VCaP (cell line): ENCODE results near the gene DCXR.

Experiments used
- H3K27ac ChIP-seq: fragments of 450-650 bp; 2 replicates; pipeline ENCODE4 v1.5.1; 2017
- TF ChIP-seq, protein P1 (sequence below): fragments of 450-650 bp; conservative IDR thresholded peaks from 2 replicates; pipeline ENCODE4 v1.5.1; 2017; ENCODE audit warnings: mild to moderate bottlenecking, moderate library complexity

The DCXR gene

DNA sequence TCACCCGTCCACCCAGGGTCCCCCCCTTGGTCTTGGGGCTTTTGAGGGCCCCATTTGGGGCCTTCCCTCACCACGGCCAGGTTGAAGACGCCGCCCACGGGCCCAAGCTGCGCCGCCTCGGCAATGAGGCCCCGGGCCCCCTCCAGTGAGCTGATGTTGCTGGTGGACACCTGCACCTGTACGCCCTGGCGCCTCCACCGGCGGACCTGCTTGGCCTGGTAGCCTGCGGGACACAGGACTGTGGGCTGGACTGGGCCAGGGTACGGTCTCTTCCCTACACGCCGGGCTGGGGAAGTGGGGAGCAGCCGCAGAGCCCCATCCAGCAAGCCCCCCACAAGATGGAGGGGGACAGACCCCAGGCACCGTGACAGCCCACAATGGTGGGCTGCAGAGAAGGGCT is 45.0 kb upstream of the DCXR start:
- TF ChIP-seq, protein P1, sequence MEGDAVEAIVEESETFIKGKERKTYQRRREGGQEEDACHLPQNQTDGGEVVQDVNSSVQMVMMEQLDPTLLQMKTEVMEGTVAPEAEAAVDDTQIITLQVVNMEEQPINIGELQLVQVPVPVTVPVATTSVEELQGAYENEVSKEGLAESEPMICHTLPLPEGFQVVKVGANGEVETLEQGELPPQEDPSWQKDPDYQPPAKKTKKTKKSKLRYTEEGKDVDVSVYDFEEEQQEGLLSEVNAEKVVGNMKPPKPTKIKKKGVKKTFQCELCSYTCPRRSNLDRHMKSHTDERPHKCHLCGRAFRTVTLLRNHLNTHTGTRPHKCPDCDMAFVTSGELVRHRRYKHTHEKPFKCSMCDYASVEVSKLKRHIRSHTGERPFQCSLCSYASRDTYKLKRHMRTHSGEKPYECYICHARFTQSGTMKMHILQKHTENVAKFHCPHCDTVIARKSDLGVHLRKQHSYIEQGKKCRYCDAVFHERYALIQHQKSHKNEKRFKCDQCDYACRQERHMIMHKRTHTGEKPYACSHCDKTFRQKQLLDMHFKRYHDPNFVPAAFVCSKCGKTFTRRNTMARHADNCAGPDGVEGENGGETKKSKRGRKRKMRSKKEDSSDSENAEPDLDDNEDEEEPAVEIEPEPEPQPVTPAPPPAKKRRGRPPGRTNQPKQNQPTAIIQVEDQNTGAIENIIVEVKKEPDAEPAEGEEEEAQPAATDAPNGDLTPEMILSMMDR, result no peak
- no peak overlapping the region for H3K27ac ChIP-seq

GRCh38 chr17:82081966-82082365 is 44.5 kb upstream of the DCXR start:
- no peak overlapping the region for H3K27ac ChIP-seq
- TF ChIP-seq, protein P1, result no peak

GRCh38 chr17:82081546-82081945 is 44.0 kb upstream of the DCXR start:
- TF ChIP-seq, protein P1, result no peak
- H3K27ac ChIP-seq, result no peak overlapping the region

GRCh38 chr17:82080789-82081464 is 43.4 kb upstream of the DCXR start:
- TF ChIP-seq, protein P1, result no peak

GRCh38 chr17:82080048-82080788 is 42.7 kb upstream of the DCXR start:
- TF ChIP-seq, protein P1, result no peak
- H3K27ac ChIP-seq, result no peak overlapping the region

More at GRCh38 chr17:82080789-82081464, 43.4 kb upstream of the DCXR start:
- no peak overlapping the region for H3K27ac ChIP-seq

DNA sequence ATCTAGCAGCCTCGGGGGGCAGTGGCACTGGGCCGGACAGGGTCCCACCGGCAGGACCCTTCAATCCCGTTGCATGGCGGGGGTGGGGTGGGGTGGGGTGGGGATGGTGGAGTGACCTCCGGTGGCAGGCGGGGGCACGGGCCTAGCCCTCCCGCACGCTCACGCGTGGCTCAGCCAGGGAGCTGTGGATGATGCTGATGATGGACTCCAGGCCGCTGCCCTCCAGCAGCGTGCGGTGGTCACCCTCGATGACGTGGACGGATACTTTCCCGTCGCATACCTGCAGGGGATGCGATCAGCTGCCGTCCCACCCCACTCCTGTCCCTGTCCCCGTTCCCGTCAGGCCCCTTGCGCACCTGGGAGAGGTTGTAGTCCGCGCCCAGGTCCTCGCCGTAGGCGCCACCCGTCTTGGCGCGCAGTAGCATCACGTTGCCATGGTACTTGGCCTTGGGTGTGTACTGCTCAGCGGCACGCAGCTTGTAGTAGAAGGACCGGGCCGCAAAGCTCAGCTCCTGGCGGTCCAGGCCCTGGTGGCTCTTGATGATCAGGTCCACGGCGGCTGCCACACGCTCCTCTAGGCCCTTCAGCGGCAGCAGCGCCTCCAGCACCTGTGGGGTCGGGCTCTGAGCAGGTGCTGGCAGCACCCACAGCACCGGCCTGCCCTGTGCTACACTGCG is 41.6 kb upstream of the DCXR start:
- TF ChIP-seq, protein P1, result no peak
- H3K27ac ChIP-seq, result no peak overlapping the region

- no peak overlapping the region for H3K27ac ChIP-seq
- TF ChIP-seq, protein P1, result no peak
These were observed 40.9 kb upstream of the DCXR start for GRCh38 chr17:82078433-82078832.
